Measurements from ENCODE around the gene SIRT2.

- TF ChIP-seq, protein P1, sequence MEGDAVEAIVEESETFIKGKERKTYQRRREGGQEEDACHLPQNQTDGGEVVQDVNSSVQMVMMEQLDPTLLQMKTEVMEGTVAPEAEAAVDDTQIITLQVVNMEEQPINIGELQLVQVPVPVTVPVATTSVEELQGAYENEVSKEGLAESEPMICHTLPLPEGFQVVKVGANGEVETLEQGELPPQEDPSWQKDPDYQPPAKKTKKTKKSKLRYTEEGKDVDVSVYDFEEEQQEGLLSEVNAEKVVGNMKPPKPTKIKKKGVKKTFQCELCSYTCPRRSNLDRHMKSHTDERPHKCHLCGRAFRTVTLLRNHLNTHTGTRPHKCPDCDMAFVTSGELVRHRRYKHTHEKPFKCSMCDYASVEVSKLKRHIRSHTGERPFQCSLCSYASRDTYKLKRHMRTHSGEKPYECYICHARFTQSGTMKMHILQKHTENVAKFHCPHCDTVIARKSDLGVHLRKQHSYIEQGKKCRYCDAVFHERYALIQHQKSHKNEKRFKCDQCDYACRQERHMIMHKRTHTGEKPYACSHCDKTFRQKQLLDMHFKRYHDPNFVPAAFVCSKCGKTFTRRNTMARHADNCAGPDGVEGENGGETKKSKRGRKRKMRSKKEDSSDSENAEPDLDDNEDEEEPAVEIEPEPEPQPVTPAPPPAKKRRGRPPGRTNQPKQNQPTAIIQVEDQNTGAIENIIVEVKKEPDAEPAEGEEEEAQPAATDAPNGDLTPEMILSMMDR (IDR thresholded peaks at IDR 0.05), result peak; percentile 87 to 95 (median 94)
- TF ChIP-seq EP300 (IDR thresholded peaks at IDR 0.05), result no peak
Measured at GRCh38 chr19:38869836-38870607, 29.4 kb downstream of the SIRT2 start.
